IMR-90 (cell line): Measurements from ENCODE around the gene MX1. TPM values are rescaled to one million over a fixed set of nuclear protein-coding genes. Genes with fewer than 3 reads are reported as not detected.

ENCODE experiments used
- ATAC-seq: fragments of 200-7000 bp; cut with Tn5 transposase; 2 replicates; pipeline ENCODE4 v1.9.1; 2020; ENCODE audit warnings: low read depth, mild to moderate bottlenecking, moderate library complexity
- BruUV-seq: library from RNA; stranded (reverse); fragments of 400-500 nt; replicated peaks from 2 replicates; lab custom pipeline; 2021; lab: Mats Ljungman, UMichigan
- CTCF ChIA-PET: fragments of 300-600 bp; formaldehyde crosslinking; extraction: SDS; loops from one replicate; lab custom pipeline; 2021; ENCODE audit warnings: antibody characterized with exemption; lab: Yijun Ruan, JAX
- POLR2A ChIA-PET: fragments of 300-600 bp; sonication (Branson Sonifier 250); formaldehyde crosslinking; loops from one replicate; lab custom pipeline; 2022; ENCODE audit warnings: antibody characterized with exemption; ENCODE audit not compliant: unreplicated experiment; lab: Charles Lee
- DNase-seq: peaks from one replicate; pipeline ENCODE4 v3.0.0; 2013
- H2AFZ ChIP-seq: replicated peaks from 2 replicates; pipeline ENCODE3; 2013; ENCODE audit warnings: low read length, mild to moderate bottlenecking; ENCODE audit not compliant: poor library complexity
- H2AK5ac ChIP-seq: 2 replicates; pipeline ENCODE4 v1.6.1; 2013; ENCODE audit warnings: low read depth, low read length, inconsistent platforms
- H2AK9ac ChIP-seq: replicated peaks from 2 replicates; pipeline ENCODE3; 2013; ENCODE audit warnings: mild to moderate bottlenecking, low read depth, low read length, moderate library complexity; ENCODE audit not compliant: poor library complexity
- H2BK120ac ChIP-seq: 2 replicates; pipeline ENCODE4 v1.6.1; 2013; ENCODE audit warnings: low read depth, low read length, inconsistent platforms
- H2BK15ac ChIP-seq: 3 replicates; pipeline ENCODE4 v1.6.1; 2013; ENCODE audit warnings: low read depth, low read length, inconsistent platforms
- H2BK20ac ChIP-seq: 2 replicates; pipeline ENCODE4 v1.6.1; 2013; ENCODE audit warnings: low read depth, mild to moderate bottlenecking, inconsistent platforms, low read length, moderate library complexity
- H2BK5ac ChIP-seq: 2 replicates; pipeline ENCODE4 v1.6.1; 2013; ENCODE audit warnings: mild to moderate bottlenecking, low read depth, low read length, inconsistent platforms; ENCODE audit not compliant: poor library complexity, severe bottlenecking
- H3K14ac ChIP-seq: replicated peaks from 2 replicates; pipeline ENCODE4 v1.6.1; 2013; ENCODE audit warnings: low read depth, low read length, inconsistent platforms
- H3K18ac ChIP-seq: 2 replicates; pipeline ENCODE4 v1.6.1; 2013; ENCODE audit warnings: low read depth, low read length, control low read depth
- H3K23ac ChIP-seq: 2 replicates; pipeline ENCODE4 v1.6.1; 2013; ENCODE audit warnings: low read depth, low read length, inconsistent platforms
- H3K27ac ChIP-seq: 2 replicates; pipeline ENCODE4 v1.5.1; 2013; ENCODE audit warnings: mild to moderate bottlenecking, control low read depth, low read length; ENCODE audit not compliant: insufficient read depth
- H3K27me3 ChIP-seq: 2 replicates; pipeline ENCODE4 v1.6.1; 2013; ENCODE audit warnings: low read length; ENCODE audit not compliant: control insufficient read depth, insufficient read depth
- H3K36me3 ChIP-seq: 2 replicates; pipeline ENCODE4 v1.6.1; 2013; ENCODE audit warnings: low read length, mixed read lengths; ENCODE audit not compliant: control insufficient read depth, insufficient read depth
- H3K4ac ChIP-seq: 2 replicates; pipeline ENCODE4 v1.6.1; 2013; ENCODE audit warnings: low read depth, low read length, inconsistent platforms
- H3K4me1 ChIP-seq: 2 replicates; pipeline ENCODE4 v1.6.1; 2013; ENCODE audit warnings: low read length, mixed read lengths; ENCODE audit not compliant: control insufficient read depth, insufficient read depth
- H3K4me2 ChIP-seq: 2 replicates; pipeline ENCODE4 v1.6.1; 2013; ENCODE audit warnings: low read depth, mild to moderate bottlenecking, control low read depth, low read length, moderate library complexity
- H3K4me3 ChIP-seq: 2 replicates; pipeline ENCODE4 v1.5.1; 2013; ENCODE audit warnings: low read depth, mild to moderate bottlenecking, control low read depth, low read length, moderate library complexity; ENCODE audit not compliant: insufficient read depth
- H3K56ac ChIP-seq: 2 replicates; pipeline ENCODE4 v1.6.1; 2013; ENCODE audit warnings: low read length, inconsistent platforms; ENCODE audit not compliant: insufficient read depth; ENCODE audit errors: extremely low read depth
- H3K79me1 ChIP-seq, 2 experiments: 2 replicates each; pipeline ENCODE4 v1.6.1; 2013; ENCODE audit warnings: low read length in 2 of 2, inconsistent platforms in 1 of 2, low read depth in 1 of 2
- H3K9ac ChIP-seq: 2 replicates; pipeline ENCODE4 v1.6.1; 2013; ENCODE audit warnings: low read depth, low read length, control low read depth
- H3K9me1 ChIP-seq: 2 replicates; pipeline ENCODE4 v1.6.1; 2013; ENCODE audit warnings: low read length, inconsistent platforms; ENCODE audit not compliant: insufficient read depth
- H3K9me3 ChIP-seq: 2 replicates; pipeline ENCODE4 v1.6.1; 2013; ENCODE audit warnings: low read length; ENCODE audit not compliant: control insufficient read depth, insufficient read depth
- H4K20me1 ChIP-seq: 2 replicates; pipeline ENCODE4 v1.6.1; 2013; ENCODE audit warnings: low read length, inconsistent platforms; ENCODE audit not compliant: insufficient read depth
- H4K5ac ChIP-seq: 2 replicates; pipeline ENCODE4 v1.6.1; 2013; ENCODE audit warnings: mild to moderate bottlenecking, low read depth, low read length, control low read depth
- H4K8ac ChIP-seq, 2 experiments: 2 replicates each; pipeline ENCODE4 v1.6.1; 2013; ENCODE audit warnings: low read depth in 2 of 2, low read length in 2 of 2, control low read depth in 1 of 2, inconsistent platforms in 1 of 2
- H4K91ac ChIP-seq: 2 replicates; pipeline ENCODE4 v1.6.1; 2013; ENCODE audit warnings: low read depth, low read length, inconsistent platforms; ENCODE audit not compliant: insufficient read depth
- CEBPB ChIP-seq: IDR thresholded peaks from 2 replicates; pipeline ENCODE4 v1.6.1; 2012; ENCODE audit warnings: low read depth, low read length, improper control_type of control experiment
- ELK1 ChIP-seq: fragments of 150-350 bp; IDR thresholded peaks from 2 replicates; pipeline ENCODE4 v1.6.1; 2016; ENCODE audit warnings: low read depth, mild to moderate bottlenecking, low read length, moderate library complexity, borderline replicate concordance
- FOS ChIP-seq: fragments of 150-350 bp; IDR thresholded peaks from 2 replicates; pipeline ENCODE4 v1.6.1; 2016; ENCODE audit warnings: low read depth, low read length
- MAZ ChIP-seq: IDR thresholded peaks from 2 replicates; pipeline ENCODE4 v1.6.1; 2012; ENCODE audit warnings: low read depth, mild to moderate bottlenecking, low read length, improper control_type of control experiment, moderate library complexity, borderline replicate concordance
- MXI1 ChIP-seq: IDR thresholded peaks from 2 replicates; pipeline ENCODE4 v1.6.1; 2012; ENCODE audit warnings: low read depth, mild to moderate bottlenecking, low read length, moderate library complexity, borderline replicate concordance
- NFE2L2 ChIP-seq: fragments of 150-350 bp; IDR thresholded peaks from 2 replicates; pipeline ENCODE4 v1.6.1; 2016; ENCODE audit warnings: low read depth, mild to moderate bottlenecking, low read length
- POLR2A ChIP-seq: IDR thresholded peaks from 2 replicates; pipeline ENCODE4 v1.6.1; 2012; ENCODE audit warnings: mild to moderate bottlenecking, low read depth, low read length
- RCOR1 ChIP-seq: IDR thresholded peaks from 2 replicates; pipeline ENCODE4 v1.6.1; 2012; ENCODE audit warnings: mild to moderate bottlenecking, low read length, improper control_type of control experiment; ENCODE audit not compliant: insufficient replicate concordance
- SMC3 ChIP-seq: fragments of 150-350 bp; IDR thresholded peaks from 2 replicates; pipeline ENCODE4 v1.6.1; 2016; ENCODE audit warnings: low read depth, mild to moderate bottlenecking, antibody characterized with exemption, low read length, moderate library complexity
- WGBS, 2 experiments: methylation state at CpG; one replicate each; pipeline versions ENCODE4 v1.1.5 to v1.1.7; 2013; ENCODE audit warnings: missing lambda C conversion rate in 2 of 2; ENCODE audit not compliant: insufficient read length in 1 of 2; ENCODE audit errors: extremely low coverage in 2 of 2; 5-methylcytosine and 5-hydroxymethylcytosine counted together
- dilution Hi-C: fragments of 300-500 bp; cut with HindIII; formaldehyde crosslinking; loops from one replicate; pipeline ENCODE4 v1.14.3; 2018; ENCODE audit warnings: low sequenced_read_pairs; ENCODE audit not compliant: unreplicated experiment
- in situ Hi-C: fragments of 300-500 bp; cut with MboI; formaldehyde crosslinking; loops from 3 replicates; pipeline ENCODE4 v1.14.3; 2019; ENCODE audit warnings: low sequenced_read_pairs, inconsistent platforms, mixed read lengths
- intact Hi-C: fragments of 100-400 bp; cut with micrococcal nuclease; formaldehyde crosslinking; loops from 2 replicates; pipeline ENCODE4 v1.10.0; 2022
- polyA plus RNA-seq, 3 experiments: library from polyadenylated mRNA; depleted of rRNA; stranded (reverse); fragments of >200 nt; gene quantifications; 2 replicates each; pipeline ENCODE4 v1.2.3, GENCODE V29; 2012; ENCODE audit warnings: low replicate concordance in 1 of 3
- total RNA-seq: library from RNA; depleted of rRNA; stranded (reverse); fragments of >200 nt; gene quantifications from 2 replicates; pipeline ENCODE4 v1.2.3, GENCODE V29; 2012

MX1 gene
- total and polyA plus RNA-seq, 2 of the 4 experiments (the other 2 are of a cell fraction) = 1.0 to 2.5 TPM

GRCh38 chr21:41458559-41458958 is 32.5 kb downstream of the MX1 start:
- Histone ChIP-seq H4K5ac (no peak overlapping the region), H3K9me1 (no peaks in the 10 kb centered on the region), H3K36me3 (no peaks in the 10 kb centered on the region), H4K8ac (no peak overlapping the region), H2BK15ac (no peak overlapping the region), H2AK9ac (no peak overlapping the region), H2BK5ac (no peak overlapping the region), H3K27me3 (no peaks in the 10 kb centered on the region), H3K4ac (no peak overlapping the region), H3K14ac (no peak overlapping the region), H2AFZ (no peak overlapping the region), H3K18ac (no peak overlapping the region), H2BK120ac (no peak overlapping the region), H3K56ac (no peak overlapping the region), H3K4me3 (no peak overlapping the region), H3K79me1 (no peaks in the 10 kb centered on the region), H4K20me1 (no peaks in the 10 kb centered on the region), H3K9me3 (no peaks in the 10 kb centered on the region), H2BK20ac (no peak overlapping the region), H3K27ac (no peak overlapping the region), H3K4me1 (no peaks in the 10 kb centered on the region), H3K9ac (no peak overlapping the region), H3K23ac (no peak overlapping the region), H3K4me2 (no peak overlapping the region), H4K91ac (no peak overlapping the region), H2AK5ac (no peak overlapping the region)
- TF ChIP-seq SMC3 = no peak
- TF ChIP-seq POLR2A = no peak
- no peak for TF ChIP-seq FOS
- no peak for TF ChIP-seq MXI1
- no peak for TF ChIP-seq RCOR1
- TF ChIP-seq NFE2L2 = no peak
- no peak for TF ChIP-seq CEBPB
- no peak for TF ChIP-seq MAZ
- TF ChIP-seq ELK1 = no peak
- dilution Hi-C loops (no loop called here), intact Hi-C loops (no loop called here), in situ Hi-C loops (loop anchor here (10.0 kb wide), 1 partner anchor 334 kb away; no protein-coding TSS in a partner anchor)
- POLR2A ChIA-PET = no interaction called here
- CTCF ChIA-PET = interaction anchor here (2.0 kb wide), 1 partner anchor 175 kb away, joined by 7 read pairs; no protein-coding TSS in a partner anchor
- ATAC-seq (no peak), DNase-seq (no peak)
- BruUV-seq = no TSS peak
- WGBS, 2 experiments = 95% methylated on average over 12 of the region's 22 CpGs; no CpG with 5 or more reads in 1 of the 2 experiments
